Pancreas (tissue), 10 donors: Measurements from ENCODE around the gene BANF2. TPM values are rescaled to one million over a fixed set of nuclear protein-coding genes. Genes with fewer than 3 reads are reported as not detected.
A peak's percentile ranks its signal among the peaks of the same experiment; 100 is the strongest.

Experiments
- ATAC-seq, 4 donors: fragments of 200-7000 bp; cut with Tn5 transposase; one replicate each; pipeline versions ENCODE4 v1.8.0 to v1.9.1; 2020; ENCODE audit warnings: mild to moderate bottlenecking in 4 of 4, moderate library complexity in 4 of 4
- DNase-seq, 6 donors: peaks; one replicate each; pipeline ENCODE4 v3.0.0-alpha.2; 2020
- FAIRE-seq: peaks from 2 replicates; lab custom pipeline; 2012; peaks lifted over from hg19 to GRCh38; lab: Jason Lieb, UNC
- H3K27ac ChIP-seq, 4 donors: fragments of 200-600 bp; sonication (generic); 1 replicate in 3 of 4; 2 replicates in 1 of 4; pipeline versions ENCODE4 v1.5.0 to v1.8.0; 2020
- H3K27me3 ChIP-seq, 4 donors: fragments of 200-600 bp; one replicate each; pipeline ENCODE4 v1.8.0; 2021
- H3K36me3 ChIP-seq, 3 donors: fragments of 200-600 bp; sonication (generic) in 1 of 3; one replicate each; pipeline versions ENCODE4 v1.5.0 to v1.8.0; 2020 to 2021
- H3K4me1 ChIP-seq, 3 donors: fragments of 200-600 bp; one replicate each; pipeline ENCODE4 v1.8.0; 2021
- H3K4me3 ChIP-seq, 4 donors: fragments of 200-600 bp; sonication (generic) in 2 of 4; one replicate each; pipeline versions ENCODE4 v1.5.0 to v1.8.0; 2020 to 2021
- H3K9me3 ChIP-seq, 4 donors: fragments of 200-600 bp; one replicate each; pipeline ENCODE4 v1.8.0; 2021
- WGBS, 2 donors: extraction: QIAGEN DNeasy Blood & Tissue Kit; methylation state at CpG; one replicate each; pipeline ENCODE4 v1.1.7; 2013; 5-methylcytosine and 5-hydroxymethylcytosine counted together
- intact Hi-C, 3 donors: fragments of 100-400 bp; cut with DNase I; formaldehyde crosslinking; loops; one replicate each; pipeline versions ENCODE4 v1.11.1 to v1.14.2; 2022
- polyA plus RNA-seq, 2 donors: library from polyadenylated mRNA; stranded (reverse); fragments of 200-250 nt; gene quantifications; one replicate each; pipeline ENCODE4 v1.2.3, GENCODE V29; 2013
- total RNA-seq, 6 donors: library from RNA; stranded (reverse); fragmentation: NEBNext Ultra II Directional in 4 of 6; extraction: Animal tissue kit (Norgen Biotek cat#: 25700) in 4 of 6; gene quantifications; one replicate each; pipeline versions ENCODE4 v1.2.1 to v1.2.4, GENCODE V29; 2021 to 2023
- TF ChIP-seq, protein P1 (sequence below), 4 donors: fragments of 200-600 bp; sonication (generic) in 3 of 4; IDR thresholded peaks; one replicate each; pipeline versions ENCODE4 v1.5.0 to v1.8.0; 2021; ENCODE audit warnings: antibody characterized with exemption in 4 of 4
- donor health status: healthy with polysubstance abuse.
- donor health status: DM: no; HTN: no; CAD: no; lungs with moderate emphysema.
- donor health status: DM: no; HTN: no; CAD: no.
- donor health status: control.
- donor health status: control.
- donor health status: Bipolar disorder and iron deficiency.
- donor health status: DM: yes; HTN: yes; CAD: no.
- donor health status: DM: no; HTN: no; CAD: no.
- donor health status: DM: no; HTN: no; CAD: no.
- donor health status: DM: yes; HTN: yes; CAD: no.

Gene BANF2
- total and polyA plus RNA-seq, 8 donors = 0.59 to 6.4 (median 1.5) TPM

DNA sequence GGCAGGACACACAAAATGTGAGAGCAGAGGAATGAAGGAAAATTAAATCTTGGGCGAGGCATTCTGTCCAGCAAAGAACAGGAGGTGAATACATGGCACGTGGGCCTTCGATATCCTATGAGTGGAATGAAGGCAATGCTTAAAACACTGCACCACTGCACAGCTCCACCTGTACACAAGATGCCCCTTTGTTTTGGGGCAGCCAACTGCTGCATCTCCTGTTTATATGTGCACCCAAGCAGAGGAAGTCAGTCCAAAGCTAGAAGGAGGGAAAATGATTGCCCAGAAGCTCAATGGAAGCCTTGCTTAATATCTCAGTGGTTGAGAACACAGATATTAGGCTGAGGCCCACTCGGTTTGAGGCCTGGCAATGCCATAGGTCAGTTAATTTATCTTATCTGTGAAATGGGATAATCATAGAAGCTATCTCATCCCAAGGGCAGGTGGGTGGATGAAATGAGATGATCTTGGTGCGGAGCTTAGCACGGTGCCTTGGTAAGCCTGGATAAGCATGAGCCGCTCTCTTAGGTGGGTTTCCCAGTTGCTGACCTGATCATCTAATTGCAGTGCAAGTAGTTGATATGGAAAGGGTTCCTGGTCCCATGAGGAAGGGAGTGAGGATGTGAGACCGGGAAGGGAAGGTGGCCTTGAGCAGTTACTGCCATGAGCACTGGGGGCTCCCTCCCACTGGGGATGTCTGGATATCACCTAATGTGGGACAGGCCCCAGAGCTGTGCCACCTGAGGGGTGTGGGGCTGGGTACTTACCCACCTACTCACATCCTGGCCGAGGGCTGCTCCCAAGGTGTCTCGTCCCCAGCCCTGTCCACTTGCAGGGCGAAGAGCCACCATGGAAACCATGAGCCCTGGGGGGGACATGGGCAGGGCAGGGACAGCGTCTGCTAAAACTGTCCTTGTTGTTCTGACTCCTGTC, 9.9 kb downstream of the BANF2 start:
- Histone ChIP-seq H3K4me1 (peaks cover 31 to 44% (median 31%) of the 10 kb centered on the region in 3 donors), H3K9me3 (no peaks in the 10 kb centered on the region), H3K27ac (peak overlapping the region; percentile 50 to 70 (median 64)), H3K4me3 (no peak overlapping the region), H3K36me3 (no peaks in the 10 kb centered on the region), H3K27me3 (no peaks in the 10 kb centered on the region)
- intact Hi-C loops = loop anchor here in 1 of 3 donors (10.0 kb wide), 1 partner anchor 95 kb away; no protein-coding TSS in a partner anchor
- FAIRE-seq (no peak), ATAC-seq (no peak), DNase-seq (no peak)
- WGBS, 2 donors = 75 to 80% methylated on average over 12 of the region's 12 CpGs
- TF ChIP-seq, protein P1, sequence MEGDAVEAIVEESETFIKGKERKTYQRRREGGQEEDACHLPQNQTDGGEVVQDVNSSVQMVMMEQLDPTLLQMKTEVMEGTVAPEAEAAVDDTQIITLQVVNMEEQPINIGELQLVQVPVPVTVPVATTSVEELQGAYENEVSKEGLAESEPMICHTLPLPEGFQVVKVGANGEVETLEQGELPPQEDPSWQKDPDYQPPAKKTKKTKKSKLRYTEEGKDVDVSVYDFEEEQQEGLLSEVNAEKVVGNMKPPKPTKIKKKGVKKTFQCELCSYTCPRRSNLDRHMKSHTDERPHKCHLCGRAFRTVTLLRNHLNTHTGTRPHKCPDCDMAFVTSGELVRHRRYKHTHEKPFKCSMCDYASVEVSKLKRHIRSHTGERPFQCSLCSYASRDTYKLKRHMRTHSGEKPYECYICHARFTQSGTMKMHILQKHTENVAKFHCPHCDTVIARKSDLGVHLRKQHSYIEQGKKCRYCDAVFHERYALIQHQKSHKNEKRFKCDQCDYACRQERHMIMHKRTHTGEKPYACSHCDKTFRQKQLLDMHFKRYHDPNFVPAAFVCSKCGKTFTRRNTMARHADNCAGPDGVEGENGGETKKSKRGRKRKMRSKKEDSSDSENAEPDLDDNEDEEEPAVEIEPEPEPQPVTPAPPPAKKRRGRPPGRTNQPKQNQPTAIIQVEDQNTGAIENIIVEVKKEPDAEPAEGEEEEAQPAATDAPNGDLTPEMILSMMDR (IDR thresholded peaks at IDR 0.05) = no peak

DNA sequence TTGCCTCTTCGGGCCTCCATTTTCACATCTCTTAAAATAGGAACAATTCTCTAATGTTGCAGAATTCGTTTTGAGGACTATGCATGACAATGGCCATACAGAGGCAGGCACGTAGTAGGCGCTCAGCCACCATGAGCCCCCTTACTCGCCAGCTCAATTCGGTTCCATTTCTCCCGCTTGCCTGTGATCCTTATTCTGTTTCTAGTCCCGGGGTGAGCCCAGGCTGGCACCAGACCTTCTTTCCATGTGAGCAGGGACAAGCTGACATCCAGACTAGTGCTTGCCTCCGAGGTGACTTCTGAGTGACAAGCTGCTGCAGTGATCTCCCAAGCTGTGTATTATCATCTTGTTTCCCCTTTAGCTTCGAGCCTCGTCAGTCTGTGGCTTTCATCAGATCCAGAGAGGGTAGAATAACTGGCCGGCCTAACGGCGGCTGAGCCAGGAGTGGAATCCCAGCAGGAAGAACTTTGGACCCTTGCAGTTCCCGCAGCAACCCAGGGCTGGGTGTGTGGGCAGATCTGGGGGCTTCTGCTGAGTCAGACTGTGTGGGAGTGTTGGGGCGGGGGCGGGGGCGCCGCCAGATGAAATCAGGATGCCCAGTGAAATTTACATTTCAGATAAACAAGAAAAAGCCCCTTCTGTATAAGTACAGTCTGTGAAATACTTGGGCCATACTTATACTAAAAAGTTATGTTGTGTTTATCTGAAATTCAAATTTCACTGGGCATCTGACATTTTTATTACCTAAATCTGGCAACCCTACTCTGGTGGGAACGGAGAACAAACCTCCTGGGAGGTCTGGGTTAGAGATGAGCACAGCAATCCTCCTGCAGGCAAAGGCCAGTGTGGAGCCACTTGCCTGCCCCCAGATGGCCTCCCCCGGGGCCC, 10.9 kb downstream of the BANF2 start:
- Histone ChIP-seq H3K36me3 (no peaks in the 10 kb centered on the region), H3K27me3 (no peaks in the 10 kb centered on the region), H3K27ac (peak overlapping the region; percentile 50 to 70 (median 64)), H3K9me3 (no peaks in the 10 kb centered on the region), H3K4me3 (no peak overlapping the region), H3K4me1 (peaks cover 31 to 44% (median 39%) of the 10 kb centered on the region in 3 donors)
- intact Hi-C loops = no loop called here
- DNase-seq = peak in 2 of 6 donors; percentile 34 to 44
- 29 to 37% methylated on average over 21 of the region's 21 CpGs for WGBS, 2 donors
- no peak for FAIRE-seq
- ATAC-seq = peak; percentile 59 to 81 (median 66)
- TF ChIP-seq, protein P1 (IDR thresholded peaks at IDR 0.05) = no peak

DNA sequence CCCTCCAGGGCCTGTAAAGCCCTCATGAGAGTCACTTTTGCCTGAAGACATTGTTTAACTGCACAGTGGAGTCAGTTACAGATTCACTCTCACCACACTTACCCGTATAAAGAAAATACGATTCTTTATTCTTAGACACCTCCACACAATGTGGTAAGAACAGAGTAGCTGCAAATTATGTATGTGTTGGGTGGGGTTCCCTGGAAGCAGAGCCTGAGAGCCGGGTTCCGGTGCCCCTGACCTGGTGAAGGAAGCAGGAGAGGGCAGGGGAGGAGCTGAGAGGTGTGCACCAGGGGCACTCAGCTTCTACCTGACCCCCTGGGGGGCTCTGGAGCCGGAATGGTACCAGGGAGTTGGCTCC, 11.5 kb downstream of the BANF2 start:
- no peak for DNase-seq
- ATAC-seq = no peak
- WGBS, 2 donors = 77 to 82% methylated on average over 5 of the region's 5 CpGs

DNA sequence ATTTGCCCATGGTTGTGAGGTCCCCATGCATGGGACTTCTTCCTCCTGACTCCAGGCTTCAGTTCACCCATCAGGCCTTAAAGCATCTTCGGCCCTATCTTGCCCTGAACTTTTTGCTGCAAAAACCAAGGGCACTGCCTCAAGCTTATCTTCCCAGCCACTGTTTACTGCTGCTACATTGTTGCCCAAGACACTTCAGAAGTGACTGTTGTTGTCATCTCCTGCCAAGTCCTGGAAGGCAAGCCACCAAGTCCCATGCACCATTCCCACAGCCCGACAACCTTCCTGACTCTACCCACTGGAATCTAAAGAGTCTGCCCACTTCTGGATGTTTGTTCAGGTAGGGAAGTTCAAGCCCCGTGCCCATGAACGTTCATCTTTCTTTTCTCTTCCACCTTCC, 12.4 kb downstream of the BANF2 start:
- WGBS, 2 donors = 31 to 43% methylated on average over 4 of the region's 4 CpGs
- intact Hi-C loops = no loop called here
- Histone ChIP-seq H3K27me3 (no peaks in the 10 kb centered on the region), H3K36me3 (no peaks in the 10 kb centered on the region), H3K27ac (peak overlapping the region in 2 of 4 donors; percentile 39 to 60), H3K4me1 (peaks cover 31 to 44% (median 42%) of the 10 kb centered on the region in 3 donors), H3K9me3 (no peaks in the 10 kb centered on the region), H3K4me3 (no peak overlapping the region)
- TF ChIP-seq, protein P1 (IDR thresholded peaks at IDR 0.05) = no peak
- DNase-seq (peak in 2 of 6 donors; percentile 44 to 59), FAIRE-seq (no peak), ATAC-seq (peak; percentile 22 to 75 (median 34))

More for the DNA sequence above, 11.5 kb downstream of the BANF2 start:
- H3K4me3 ChIP-seq = no peak overlapping the region
- no peak for FAIRE-seq
- TF ChIP-seq, protein P1 (IDR thresholded peaks at IDR 0.05) = no peak
- H3K4me1 ChIP-seq = peaks cover 31 to 44% (median 42%) of the 10 kb centered on the region in 3 donors
- H3K27me3 ChIP-seq = no peaks in the 10 kb centered on the region
- no peaks in the 10 kb centered on the region for H3K36me3 ChIP-seq
- H3K27ac ChIP-seq = peak overlapping the region; percentile 50 to 70 (median 64)
- intact Hi-C loops = no loop called here
- no peaks in the 10 kb centered on the region for H3K9me3 ChIP-seq
